ENCODE results near the gene ELANE. TPM values are rescaled to one million over a fixed set of nuclear protein-coding genes. Genes with fewer than 3 reads are reported as not detected.
"Not testable (repeated sequence)": the region's sequence is repeated elsewhere in the genome, so short reads cannot be mapped to it uniquely, and the experiment has no call there.

ELANE gene
- total RNA-seq, 2 experiments from 2014 or later = not detected

GRCh38 chr19:873084-873483 is 21.0 kb downstream of the ELANE start:
- peaks cover 3% of the 10 kb centered on the region for H3K36me3 Mint-ChIP-seq
- H3K27me3 Mint-ChIP-seq = no peaks in the 10 kb centered on the region
- H3K9me3 Mint-ChIP-seq = no peaks in the 10 kb centered on the region
- H3K4me1 Mint-ChIP-seq = peaks cover 9% of the 10 kb centered on the region
- no peak overlapping the region for H3K27ac Mint-ChIP-seq
- DNase-seq = peak; percentile 60
- no peak overlapping the region for H3K4me3 Mint-ChIP-seq

DNA sequence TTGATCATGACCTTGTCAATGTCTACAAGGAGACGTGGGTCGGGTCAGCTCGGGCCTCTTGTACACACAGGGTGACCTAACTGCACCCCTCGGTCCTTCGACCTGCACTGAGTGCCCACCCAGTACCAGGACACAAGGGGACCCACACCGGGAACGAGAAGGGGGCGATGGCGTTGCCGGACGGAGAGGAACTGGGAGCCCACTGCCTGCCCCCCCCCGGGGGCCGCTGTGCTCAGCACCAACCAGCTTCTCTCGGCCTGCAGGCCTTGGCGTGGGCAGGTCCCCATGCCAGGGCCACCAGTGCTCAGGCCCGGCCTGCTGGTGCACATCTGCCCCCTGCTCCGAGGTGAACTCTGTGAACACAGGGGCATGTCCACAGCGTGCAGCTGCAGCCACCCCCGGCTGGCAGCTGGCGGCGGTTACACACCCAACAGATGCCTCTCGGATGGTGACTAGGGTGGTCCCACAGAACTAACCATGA is 21.5 kb downstream of the ELANE start:
- Mint-ChIP-seq H3K9me3 (no peaks in the 10 kb centered on the region), H3K4me3 (no peak overlapping the region), H3K36me3 (peaks cover 3% of the 10 kb centered on the region), H3K27ac (no peak overlapping the region), H3K4me1 (peaks cover 9% of the 10 kb centered on the region), H3K27me3 (no peaks in the 10 kb centered on the region)
- DNase-seq = no peak

DNA sequence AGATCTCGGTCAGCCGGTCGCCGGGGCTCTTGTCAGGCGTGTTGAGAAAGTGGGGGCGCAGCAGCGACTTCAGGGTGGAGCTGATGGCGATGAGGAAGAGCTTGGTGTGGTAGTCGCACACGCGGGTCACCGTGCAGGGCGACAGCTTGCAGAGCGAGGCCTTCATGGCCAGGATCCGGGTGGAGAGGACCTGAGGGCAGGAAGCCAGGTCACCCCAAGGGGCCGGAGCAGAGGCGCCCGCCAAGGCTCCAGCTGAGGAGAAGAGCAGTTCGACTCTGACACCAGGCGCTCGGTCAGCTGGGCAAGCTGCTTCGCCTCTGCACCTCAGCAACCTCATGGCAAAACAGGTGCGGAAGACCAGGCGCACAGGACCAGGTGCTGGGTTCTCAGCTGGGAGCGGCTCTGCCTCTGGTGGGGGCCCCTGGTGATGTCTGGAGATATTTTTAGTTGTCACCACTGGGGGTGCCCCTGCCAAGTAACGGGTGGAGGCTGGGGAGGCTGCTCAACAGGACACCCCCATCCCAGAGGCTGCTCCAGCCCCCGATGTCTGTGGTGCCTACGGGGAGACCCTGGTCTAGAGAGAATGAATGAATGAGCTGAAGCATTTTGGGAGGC is 23.3 kb downstream of the ELANE start:
- Mint-ChIP-seq H3K27ac (no peak overlapping the region), H3K27me3 (no peaks in the 10 kb centered on the region), H3K4me3 (no peak overlapping the region), H3K9me3 (no peaks in the 10 kb centered on the region), H3K36me3 (peaks cover under 1% of the 10 kb centered on the region), H3K4me1 (peaks cover 9% of the 10 kb centered on the region)
- no peak for DNase-seq

DNA sequence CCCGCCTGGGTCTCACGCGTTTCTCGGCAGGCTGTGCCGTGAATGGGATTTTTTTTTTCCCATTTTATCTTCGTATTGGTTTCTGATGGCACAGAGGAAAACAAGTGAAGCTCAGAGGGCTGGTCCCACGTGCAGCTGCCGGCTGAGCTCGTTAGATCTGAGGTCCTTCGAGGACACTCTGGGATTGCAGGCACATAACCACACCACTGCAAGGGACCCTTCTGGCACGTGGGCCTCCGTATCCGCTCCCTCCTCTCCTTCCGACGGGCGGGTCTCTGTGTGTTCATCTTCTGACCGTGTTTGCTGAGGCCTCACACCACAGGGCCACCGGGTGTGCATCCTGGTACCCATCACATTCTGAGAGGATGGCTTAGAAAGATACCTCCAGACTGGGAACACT is 24.0 kb downstream of the ELANE start:
- DNase-seq = no peak
- no peak overlapping the region for H3K27ac Mint-ChIP-seq
- no peaks in the 10 kb centered on the region for H3K36me3 Mint-ChIP-seq
- H3K4me1 Mint-ChIP-seq = peaks cover 9% of the 10 kb centered on the region
- no peaks in the 10 kb centered on the region for H3K27me3 Mint-ChIP-seq
- H3K4me3 Mint-ChIP-seq = no peak overlapping the region
- H3K9me3 Mint-ChIP-seq = no peaks in the 10 kb centered on the region

GRCh38 chr19:876780-877314 is 24.7 kb downstream of the ELANE start:
- Mint-ChIP-seq H3K27me3 (no peaks in the 10 kb centered on the region), H3K4me1 (peaks cover 8% of the 10 kb centered on the region), H3K36me3 (no peaks in the 10 kb centered on the region), H3K4me3 (no peak overlapping the region), H3K27ac (no peak overlapping the region), H3K9me3 (no peaks in the 10 kb centered on the region)
- DNase-seq = no peak

DNA sequence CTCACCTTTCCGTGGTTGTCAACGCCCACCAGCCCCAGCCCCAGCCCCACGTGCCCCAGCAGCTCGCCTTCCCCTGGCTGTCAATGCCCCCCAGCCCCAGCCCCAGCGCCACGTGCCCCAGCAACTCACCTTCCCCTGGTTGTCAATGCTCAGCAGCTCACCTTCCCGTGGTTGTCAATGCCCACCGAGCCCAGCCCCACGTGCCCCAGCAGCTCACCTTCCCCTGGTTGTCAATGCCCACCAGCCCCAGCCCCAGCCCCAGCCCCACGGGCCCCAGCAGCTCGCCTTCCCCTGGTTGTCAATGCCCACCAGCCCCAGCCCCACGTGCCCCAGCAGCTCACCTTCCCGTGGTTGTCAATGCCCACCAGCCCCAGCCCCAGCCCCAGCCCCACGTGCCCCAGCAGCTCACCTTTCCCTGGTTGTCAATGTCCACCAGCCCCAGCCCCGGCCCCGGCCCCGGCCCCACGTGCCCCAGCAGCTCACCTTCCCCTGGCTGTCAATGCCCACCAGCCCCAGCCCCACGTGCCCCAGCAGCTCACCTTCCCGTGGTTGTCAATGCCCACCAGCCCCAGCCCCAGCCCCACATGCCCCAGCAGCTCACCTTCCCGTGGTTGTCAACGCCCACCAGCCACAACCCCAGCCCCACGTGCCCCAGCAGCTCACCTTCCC is 26.0 kb downstream of the ELANE start:
- H3K27ac Mint-ChIP-seq = not testable (repeated sequence)

GRCh38 chr19:878751-879561 is 26.9 kb downstream of the ELANE start:
- DNase-seq, H3K4me1 Mint-ChIP-seq, H3K27ac Mint-ChIP-seq, H3K4me3 Mint-ChIP-seq, H3K36me3 Mint-ChIP-seq, H3K27me3 Mint-ChIP-seq, H3K9me3 Mint-ChIP-seq: not testable (repeated sequence)

More for the DNA sequence above, 26.0 kb downstream of the ELANE start:
- H3K27me3 Mint-ChIP-seq, DNase-seq, H3K4me1 Mint-ChIP-seq, H3K4me3 Mint-ChIP-seq, H3K9me3 Mint-ChIP-seq, H3K36me3 Mint-ChIP-seq: not testable (repeated sequence)

- no peak overlapping the region for H3K4me3 Mint-ChIP-seq
- H3K27me3 Mint-ChIP-seq = no peaks in the 10 kb centered on the region
- H3K36me3 Mint-ChIP-seq = no peaks in the 10 kb centered on the region
- DNase-seq = no peak
- no peaks in the 10 kb centered on the region for H3K9me3 Mint-ChIP-seq
- no peaks in the 10 kb centered on the region for H3K4me1 Mint-ChIP-seq
- no peak overlapping the region for H3K27ac Mint-ChIP-seq
Observed at GRCh38 chr19:879711-880438, 27.8 kb downstream of the ELANE start.

- H3K4me3 Mint-ChIP-seq = no peak overlapping the region
- H3K4me1 Mint-ChIP-seq = no peaks in the 10 kb centered on the region
- no peak for DNase-seq
- H3K27ac Mint-ChIP-seq = no peak overlapping the region
- no peaks in the 10 kb centered on the region for H3K9me3 Mint-ChIP-seq
- H3K27me3 Mint-ChIP-seq = no peaks in the 10 kb centered on the region
- H3K36me3 Mint-ChIP-seq = no peaks in the 10 kb centered on the region
Observed at GRCh38 chr19:881385-882071, 29.4 kb downstream of the ELANE start.

DNA sequence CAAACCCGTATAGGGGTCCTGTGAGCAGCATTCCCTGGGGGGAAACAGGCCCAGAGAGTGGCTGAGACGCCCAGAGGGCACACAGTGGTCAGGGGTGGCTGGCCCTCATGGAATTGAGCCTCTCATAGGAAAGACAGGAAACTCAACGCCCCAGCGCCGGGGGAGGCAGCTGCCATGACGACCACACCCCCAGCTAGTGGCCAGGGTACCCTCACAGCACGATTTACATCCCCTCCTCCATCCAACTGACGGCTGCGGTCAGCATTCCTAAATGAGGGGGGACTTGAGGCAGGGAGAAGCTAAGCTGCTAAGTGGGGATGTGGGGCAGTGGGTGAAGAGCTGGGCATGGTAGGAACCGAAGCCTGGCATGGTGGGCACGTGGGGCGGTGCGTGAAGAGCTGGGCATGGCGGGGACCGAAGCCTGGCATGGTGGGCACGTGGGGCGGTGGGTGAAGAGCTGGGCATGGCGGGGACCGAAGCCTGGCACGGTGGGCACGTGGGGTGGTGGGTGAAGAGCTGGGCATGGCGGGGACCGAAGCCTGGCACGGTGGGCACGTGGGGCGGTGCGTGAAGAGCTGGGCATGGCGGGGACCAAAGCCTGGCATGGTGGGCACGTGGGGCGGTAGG is 30.9 kb downstream of the ELANE start:
- DNase-seq = no peak
- Mint-ChIP-seq H3K27ac (no peak overlapping the region), H3K36me3 (no peaks in the 10 kb centered on the region), H3K27me3 (no peaks in the 10 kb centered on the region), H3K9me3 (no peaks in the 10 kb centered on the region), H3K4me1 (no peaks in the 10 kb centered on the region), H3K4me3 (no peak overlapping the region)

GRCh38 chr19:883661-884211 is 31.6 kb downstream of the ELANE start:
- no peak overlapping the region for H3K27ac Mint-ChIP-seq
- H3K4me1 Mint-ChIP-seq = peaks cover 3% of the 10 kb centered on the region
- no peaks in the 10 kb centered on the region for H3K36me3 Mint-ChIP-seq
- no peak overlapping the region for H3K4me3 Mint-ChIP-seq
- no peaks in the 10 kb centered on the region for H3K9me3 Mint-ChIP-seq
- no peak for DNase-seq
- no peaks in the 10 kb centered on the region for H3K27me3 Mint-ChIP-seq

GRCh38 chr19:884420-885211 is 32.5 kb downstream of the ELANE start:
- H3K36me3 Mint-ChIP-seq = peaks cover 2% of the 10 kb centered on the region
- H3K9me3 Mint-ChIP-seq = no peaks in the 10 kb centered on the region
- H3K4me1 Mint-ChIP-seq = peaks cover 4% of the 10 kb centered on the region
- H3K27ac Mint-ChIP-seq = no peak overlapping the region
- H3K4me3 Mint-ChIP-seq = no peak overlapping the region
- H3K27me3 Mint-ChIP-seq = no peaks in the 10 kb centered on the region
- DNase-seq = no peak

DNA sequence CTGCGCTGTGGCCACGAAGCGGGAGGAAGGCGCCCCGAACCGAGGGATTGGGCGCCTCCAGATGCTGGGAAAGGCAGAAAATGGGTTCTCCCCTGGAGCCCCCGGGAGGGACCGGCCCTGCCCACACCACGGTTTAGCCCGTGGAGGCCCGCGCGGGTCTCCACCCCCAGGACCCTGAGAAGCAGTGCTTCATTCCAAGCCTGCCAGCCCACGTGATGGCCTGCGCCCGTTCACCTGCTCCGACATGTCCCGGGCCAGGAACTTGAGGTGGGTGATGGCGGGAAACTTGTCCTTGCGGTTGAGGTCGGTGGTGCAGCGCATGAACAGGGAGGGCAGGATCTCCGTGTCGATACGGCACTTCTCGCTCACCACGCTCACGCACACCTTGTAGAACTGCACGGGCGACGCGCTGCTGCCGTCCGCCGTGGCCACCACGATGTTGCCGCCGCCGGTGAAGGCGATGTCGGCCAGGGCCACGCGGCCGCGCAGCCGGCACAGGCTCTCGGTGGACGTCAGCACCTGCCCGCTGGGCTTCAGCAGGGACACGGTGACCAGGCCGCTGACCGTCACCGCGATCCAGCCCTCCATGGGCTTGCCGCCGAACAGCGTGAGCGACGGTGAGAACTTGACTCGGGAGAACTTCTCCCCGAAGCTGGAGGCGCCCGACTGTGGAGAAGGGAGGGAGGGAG is 33.6 kb downstream of the ELANE start:
- Mint-ChIP-seq H3K27me3 (no peaks in the 10 kb centered on the region), H3K9me3 (no peaks in the 10 kb centered on the region), H3K27ac (no peak overlapping the region), H3K4me1 (peaks cover 4% of the 10 kb centered on the region), H3K4me3 (no peak overlapping the region), H3K36me3 (peaks cover 2% of the 10 kb centered on the region)
- DNase-seq = no peak

Data from activated naive CD8-positive, alpha-beta T cell treated with anti-CD3 and anti-CD28 coated beads for 36 hours (primary cell).